OCI-LY7 (cell line): ENCODE results near the gene ARHGAP18. TPM values are rescaled to one million over a fixed set of nuclear protein-coding genes. Genes with fewer than 3 reads are reported as not detected.

Source experiments
- BruUV-seq: library from RNA; stranded (reverse); fragments of 400-500 nt; replicated peaks from 2 replicates; lab custom pipeline; 2021; lab: Mats Ljungman, UMichigan
- CTCF ChIA-PET: fragments of 300-600 bp; sonication (Branson Sonifier 250); formaldehyde crosslinking; loops from one replicate; lab custom pipeline; 2022; ENCODE audit warnings: antibody characterized with exemption; ENCODE audit not compliant: unreplicated experiment; lab: Charles Lee
- POLR2A ChIA-PET: fragments of 300-600 bp; sonication (Branson Sonifier 250); formaldehyde crosslinking; loops from one replicate; lab custom pipeline; 2022; ENCODE audit warnings: antibody characterized with exemption; lab: Charles Lee
- DNase-seq: peaks from one replicate; pipeline ENCODE4 v3.0.0-alpha.2; 2015; ENCODE audit warnings: low spot score
- H2AFZ ChIP-seq: fragments of 200-600 bp; sonication (generic), shearing (Covaris generic); 2 replicates; pipeline ENCODE4 v1.6.1; 2014; ENCODE audit warnings: mild to moderate bottlenecking, antibody characterized with exemption, low read length, moderate library complexity
- H3K27ac ChIP-seq: fragments of 200-600 bp; sonication (generic); 2 replicates; pipeline ENCODE4 v1.5.1; 2014; ENCODE audit warnings: mixed run types, low read depth, mild to moderate bottlenecking, moderate library complexity, low read length, inconsistent platforms; ENCODE audit not compliant: poor library complexity, severe bottlenecking
- H3K36me3 ChIP-seq: fragments of 200-600 bp; sonication (generic); 2 replicates; pipeline ENCODE4 v1.6.1; 2014; ENCODE audit warnings: mild to moderate bottlenecking, antibody characterized with exemption, low read length, moderate library complexity, mixed read lengths; ENCODE audit not compliant: insufficient read depth
- H3K4me1 ChIP-seq: fragments of 200-600 bp; sonication (generic); 2 replicates; pipeline ENCODE4 v1.5.1; 2014; ENCODE audit warnings: mild to moderate bottlenecking, low read length; ENCODE audit not compliant: insufficient read depth, poor library complexity, severe bottlenecking
- H3K4me2 ChIP-seq: fragments of 200-600 bp; sonication (generic); 2 replicates; pipeline ENCODE4 v1.6.1; 2014; ENCODE audit warnings: mild to moderate bottlenecking, low read length
- H3K4me3 ChIP-seq: fragments of 200-600 bp; sonication (generic); 2 replicates; pipeline ENCODE4 v1.5.1; 2014; ENCODE audit warnings: mild to moderate bottlenecking, low read depth, low read length; ENCODE audit not compliant: poor library complexity, severe bottlenecking
- H3K79me2 ChIP-seq: fragments of 200-600 bp; sonication (generic); 2 replicates; pipeline ENCODE4 v1.6.1; 2016; ENCODE audit warnings: low read depth, mild to moderate bottlenecking, low read length, moderate library complexity, mixed read lengths; ENCODE audit not compliant: insufficient read depth
- H3K9me2 ChIP-seq: fragments of 200-600 bp; sonication (generic); 2 replicates; pipeline ENCODE4 v1.6.1; 2016; ENCODE audit warnings: mild to moderate bottlenecking, low read length, mixed read lengths; ENCODE audit not compliant: insufficient read depth
- H3K9me3 ChIP-seq: fragments of 200-600 bp; sonication (generic); 2 replicates; pipeline ENCODE4 v1.6.1; 2014; ENCODE audit warnings: mild to moderate bottlenecking, mixed run types, low read length, mixed read lengths
- H4K20me1 ChIP-seq: fragments of 200-600 bp; sonication (generic); 2 replicates; pipeline ENCODE4 v1.6.1; 2014; ENCODE audit warnings: mild to moderate bottlenecking, antibody characterized with exemption, low read length, moderate library complexity, mixed read lengths; ENCODE audit not compliant: insufficient read depth
- CTCF ChIP-seq: fragments of 200-600 bp; sonication (generic); conservative IDR thresholded peaks from 2 replicates; pipeline ENCODE4 v1.5.1; 2014; ENCODE audit warnings: mild to moderate bottlenecking, antibody characterized with exemption, low read length, moderate library complexity, mixed read lengths
- EZH2phosphoT487 ChIP-seq: fragments of 200-600 bp; sonication (generic); IDR thresholded peaks from 2 replicates; pipeline ENCODE4 v1.6.1; 2018; ENCODE audit warnings: low read depth, borderline replicate concordance, mild to moderate bottlenecking, mixed run types, antibody characterized with exemption, low read length, moderate library complexity, mixed read lengths
- intact Hi-C: fragments of 100-400 bp; cut with micrococcal nuclease; formaldehyde crosslinking; loops from one replicate; pipeline ENCODE4 v1.10.0; 2022; ENCODE audit not compliant: unreplicated experiment
- total RNA-seq, 2 experiments: library from RNA; depleted of rRNA in 1 of 2; stranded (reverse); fragments of >200 nt in 1 of 2; shearing (Covaris generic) in 1 of 2; gene quantifications; 2 replicates each; pipeline ENCODE4 v1.2.3, GENCODE V29; 2014 to 2022

The ARHGAP18 gene
- total RNA-seq, 2 experiments from 2014 or later: 4.8 to 7.5 TPM

GRCh38 chr6:129638055-129638684 is 71.8 kb downstream of the ARHGAP18 start:
- no peak overlapping the region for H3K4me3 ChIP-seq
- no peak for DNase-seq
- BruUV-seq: no TSS peak
- no peaks in the 10 kb centered on the region for H3K79me2 ChIP-seq
- intact Hi-C loops: no loop called here
- no peaks in the 10 kb centered on the region for H3K4me1 ChIP-seq
- TF ChIP-seq EZH2phosphoT487: no peak
- no peak for TF ChIP-seq CTCF
- CTCF ChIA-PET: interaction anchor here (1.0 kb wide), 1 partner anchor 16 kb away, joined by 4 read pairs; no protein-coding TSS in a partner anchor
- no peaks in the 10 kb centered on the region for H3K36me3 ChIP-seq
- no peaks in the 10 kb centered on the region for H3K9me3 ChIP-seq
- no peaks in the 10 kb centered on the region for H3K9me2 ChIP-seq
- no peak overlapping the region for H3K27ac ChIP-seq
- no peak overlapping the region for H3K4me2 ChIP-seq
- no peaks in the 10 kb centered on the region for H4K20me1 ChIP-seq
- POLR2A ChIA-PET: interaction anchor here (0.6 to 1.3 kb wide), 4 partner anchors 8 to 70 kb away, joined by 3 to 4 read pairs (median 4); no protein-coding TSS in a partner anchor
- H2AFZ ChIP-seq: no peak overlapping the region

- Histone ChIP-seq H3K4me3 (no peak overlapping the region), H3K9me2 (no peaks in the 10 kb centered on the region), H4K20me1 (no peaks in the 10 kb centered on the region), H2AFZ (no peak overlapping the region), H3K79me2 (no peaks in the 10 kb centered on the region), H3K4me1 (no peaks in the 10 kb centered on the region), H3K4me2 (no peak overlapping the region), H3K27ac (no peak overlapping the region), H3K36me3 (no peaks in the 10 kb centered on the region), H3K9me3 (no peaks in the 10 kb centered on the region)
- ChIA-PET POLR2A (interaction anchor here (0.6 to 1.3 kb wide), 4 partner anchors 9 to 40 kb away, joined by 3 to 4 read pairs (median 4); no protein-coding TSS in a partner anchor), CTCF (interaction anchor here (1.0 kb wide), 1 partner anchor 16 kb away, joined by 4 read pairs; no protein-coding TSS in a partner anchor)
- no TSS peak for BruUV-seq
- TF ChIP-seq EZH2phosphoT487: no peak
- TF ChIP-seq CTCF: no peak
- intact Hi-C loops: no loop called here
- DNase-seq: no peak
Measured at GRCh38 chr6:129637340-129638054, 72.5 kb downstream of the ARHGAP18 start.
